ENCODE data around the gene TMEM244.
"Not testable (repeated sequence)": the region's sequence is repeated elsewhere in the genome, so short reads cannot be mapped to it uniquely, and the experiment has no call there.

TMEM244 gene

DNA sequence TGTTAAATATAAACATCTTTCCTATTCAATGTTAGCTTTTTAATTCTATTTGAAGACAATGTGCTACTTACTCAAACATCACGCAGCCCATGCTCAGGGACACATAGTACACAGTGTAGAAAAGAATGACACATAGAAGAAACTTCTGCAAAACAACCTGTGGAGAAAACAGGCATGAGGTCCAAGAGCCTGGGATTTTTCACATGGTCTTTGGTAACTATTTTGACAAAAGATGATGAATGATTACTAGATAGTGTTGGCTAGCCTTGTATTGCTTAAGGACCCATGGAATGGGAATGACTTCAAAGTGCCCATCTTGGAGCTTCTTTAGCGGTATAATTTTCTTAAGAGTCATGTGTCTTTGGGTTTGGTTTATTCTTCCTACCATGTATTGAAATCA lies 15.4 kb downstream of the TMEM244 start:
- H3K9me3 Mint-ChIP-seq = no peaks in the 10 kb centered on the region
- H3K36me3 Mint-ChIP-seq = peaks cover 1% of the 10 kb centered on the region
- H3K4me1 Mint-ChIP-seq = no peaks in the 10 kb centered on the region
- H3K27ac Mint-ChIP-seq = no peak overlapping the region
- H3K4me3 Mint-ChIP-seq = no peak overlapping the region
- peaks cover 3% of the 10 kb centered on the region for H3K27me3 Mint-ChIP-seq

DNA sequence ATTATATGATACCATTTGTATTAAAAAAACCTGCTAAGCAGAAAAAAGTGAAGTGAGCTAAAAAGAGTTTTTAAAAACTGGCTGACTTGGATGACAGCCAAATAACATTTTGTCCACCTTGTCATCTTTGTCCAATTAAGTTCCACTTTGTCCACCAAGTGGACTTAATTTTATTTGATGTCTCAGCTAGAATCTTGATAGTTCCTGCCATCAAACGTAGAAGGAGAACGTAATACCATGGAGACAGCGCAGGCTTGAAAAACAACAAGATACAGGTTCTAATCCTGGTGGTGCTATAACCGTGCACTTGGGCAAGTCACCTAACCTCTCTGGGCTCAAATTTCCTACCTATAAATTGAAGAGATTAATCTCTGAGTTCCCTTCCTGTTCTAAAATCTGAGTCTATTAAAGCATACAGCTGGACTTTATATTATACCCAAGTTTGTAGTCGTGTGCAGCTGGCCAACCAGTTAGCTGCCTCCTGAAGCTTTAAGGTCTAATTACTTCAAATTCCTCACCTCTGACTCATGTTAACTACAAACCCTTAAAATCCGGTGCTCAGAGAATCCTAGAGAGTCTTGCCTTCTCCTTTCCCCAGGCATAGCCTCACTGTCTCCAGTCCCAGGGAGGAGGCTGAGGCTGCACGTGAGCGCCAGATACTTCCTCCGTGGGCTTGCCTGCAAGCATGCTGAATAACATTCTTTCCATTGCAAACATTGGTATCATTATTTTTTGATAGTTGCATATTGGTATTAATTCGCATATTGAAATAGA lies 16.8 kb downstream of the TMEM244 start:
- H3K27me3 Mint-ChIP-seq = no peaks in the 10 kb centered on the region
- H3K4me3 Mint-ChIP-seq = no peak overlapping the region
- no peaks in the 10 kb centered on the region for H3K9me3 Mint-ChIP-seq
- H3K36me3 Mint-ChIP-seq = peaks cover 1% of the 10 kb centered on the region
- H3K4me1 Mint-ChIP-seq = no peaks in the 10 kb centered on the region
- no peak overlapping the region for H3K27ac Mint-ChIP-seq

- no peaks in the 10 kb centered on the region for H3K27me3 Mint-ChIP-seq
- no peak overlapping the region for H3K27ac Mint-ChIP-seq
- H3K4me3 Mint-ChIP-seq = no peak overlapping the region
- no peaks in the 10 kb centered on the region for H3K4me1 Mint-ChIP-seq
- H3K36me3 Mint-ChIP-seq = peaks cover 1% of the 10 kb centered on the region
- no peaks in the 10 kb centered on the region for H3K9me3 Mint-ChIP-seq
These were observed 17.5 kb downstream of the TMEM244 start for GRCh38 chr6:129843573-129843972.

- Mint-ChIP-seq H3K4me1 (no peaks in the 10 kb centered on the region), H3K36me3 (peaks cover under 1% of the 10 kb centered on the region), H3K27ac (no peak overlapping the region), H3K4me3 (no peak overlapping the region), H3K27me3 (no peaks in the 10 kb centered on the region), H3K9me3 (no peaks in the 10 kb centered on the region)
These were observed 18.2 kb downstream of the TMEM244 start for GRCh38 chr6:129842881-129843409.

DNA sequence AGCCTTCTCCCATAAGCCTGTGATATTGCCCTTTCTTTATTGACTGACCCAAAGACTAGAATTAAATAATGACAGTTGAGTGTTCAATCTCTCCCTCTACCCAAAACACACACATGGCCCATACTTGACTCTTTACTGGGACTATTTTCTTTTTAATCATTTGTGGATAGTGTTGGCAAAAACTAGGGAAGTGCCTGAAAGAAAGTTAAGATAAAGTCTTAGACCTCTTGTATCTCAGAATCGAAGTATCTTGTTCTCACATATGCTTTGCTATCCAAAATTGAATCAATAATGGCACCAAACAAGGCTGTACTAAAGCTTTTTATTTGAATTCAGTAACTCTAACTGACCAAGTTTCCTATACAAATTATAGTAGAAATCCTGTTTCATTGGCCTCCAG lies 19.0 kb downstream of the TMEM244 start:
- Mint-ChIP-seq H3K27ac (no peak overlapping the region), H3K4me1 (no peaks in the 10 kb centered on the region), H3K36me3 (no peaks in the 10 kb centered on the region), H3K4me3 (no peak overlapping the region), H3K9me3 (no peaks in the 10 kb centered on the region), H3K27me3 (no peaks in the 10 kb centered on the region)

GRCh38 chr6:129839562-129839961 lies 21.6 kb downstream of the TMEM244 start:
- H3K9me3 Mint-ChIP-seq, H3K27ac Mint-ChIP-seq, H3K27me3 Mint-ChIP-seq, H3K4me3 Mint-ChIP-seq, H3K36me3 Mint-ChIP-seq, H3K4me1 Mint-ChIP-seq: not testable (repeated sequence)

- Mint-ChIP-seq H3K4me1 (no peaks in the 10 kb centered on the region), H3K27ac (no peak overlapping the region), H3K4me3 (no peak overlapping the region), H3K36me3 (no peaks in the 10 kb centered on the region), H3K27me3 (no peaks in the 10 kb centered on the region), H3K9me3 (no peaks in the 10 kb centered on the region)
These were observed 25.4 kb downstream of the TMEM244 start for GRCh38 chr6:129835691-129836090.

DNA sequence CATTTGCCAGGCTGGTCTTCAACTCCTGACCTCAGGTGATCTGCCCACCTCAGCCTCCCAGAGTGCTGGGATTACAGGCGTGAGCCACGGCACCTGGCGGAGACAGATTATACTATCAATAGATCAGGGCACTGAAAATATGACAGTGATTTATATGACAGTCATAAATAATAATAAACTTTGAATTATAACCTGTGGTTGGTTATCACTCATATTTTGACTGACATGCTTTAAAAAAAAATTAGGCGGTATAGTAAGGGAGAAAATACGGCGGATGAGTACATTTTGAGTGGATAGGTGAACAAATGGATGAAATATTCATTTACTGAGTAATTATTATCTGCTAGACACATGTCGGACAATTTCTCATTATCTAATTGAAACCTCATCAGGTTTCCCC lies 28.8 kb downstream of the TMEM244 start:
- no peaks in the 10 kb centered on the region for H3K4me1 Mint-ChIP-seq
- H3K4me3 Mint-ChIP-seq = no peak overlapping the region
- no peaks in the 10 kb centered on the region for H3K9me3 Mint-ChIP-seq
- H3K36me3 Mint-ChIP-seq = no peaks in the 10 kb centered on the region
- H3K27me3 Mint-ChIP-seq = no peaks in the 10 kb centered on the region
- H3K27ac Mint-ChIP-seq = no peak overlapping the region

DNA sequence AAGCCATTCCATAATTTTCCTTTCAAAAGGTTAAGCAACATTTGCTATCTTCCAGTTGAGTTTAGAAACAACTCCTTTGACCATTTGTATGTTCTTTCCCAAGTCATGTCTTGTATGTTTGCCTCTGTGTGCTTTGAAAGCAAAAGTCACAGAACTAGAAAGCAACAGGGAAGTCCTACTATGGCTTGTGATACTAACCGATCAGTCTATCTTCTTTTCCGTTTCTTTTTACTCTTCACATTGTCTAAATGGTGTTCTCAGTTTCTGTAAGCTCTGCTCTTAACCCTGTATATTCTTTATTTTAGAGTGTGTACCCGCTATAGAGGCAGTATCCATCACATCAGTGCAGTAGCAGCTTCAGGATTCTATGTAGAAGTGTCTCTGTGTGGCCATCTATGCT lies 32.9 kb downstream of the TMEM244 start:
- Mint-ChIP-seq H3K4me3 (no peak overlapping the region), H3K9me3 (no peaks in the 10 kb centered on the region), H3K4me1 (no peaks in the 10 kb centered on the region), H3K36me3 (no peaks in the 10 kb centered on the region), H3K27me3 (no peaks in the 10 kb centered on the region), H3K27ac (no peak overlapping the region)

DNA sequence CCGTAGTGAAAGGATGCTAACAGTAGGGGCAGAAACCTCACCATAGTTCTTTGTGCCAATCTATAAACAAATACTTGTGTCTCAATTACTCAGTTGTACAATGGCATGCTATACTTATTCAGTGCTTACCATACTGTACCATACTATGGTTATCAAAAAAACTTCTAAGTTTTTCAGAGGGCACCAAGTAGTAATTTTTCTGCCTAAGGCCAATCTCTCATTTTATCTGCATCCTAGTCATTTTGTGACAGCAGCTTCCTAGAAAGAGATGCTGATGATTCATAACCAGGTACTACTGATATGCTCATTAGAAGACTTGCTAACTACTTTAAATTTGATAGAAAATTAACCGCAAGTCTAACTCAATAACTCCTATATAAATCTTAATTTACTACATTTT lies 42.9 kb downstream of the TMEM244 start:
- H3K4me1 Mint-ChIP-seq = no peaks in the 10 kb centered on the region
- H3K36me3 Mint-ChIP-seq = no peaks in the 10 kb centered on the region
- H3K9me3 Mint-ChIP-seq = no peaks in the 10 kb centered on the region
- H3K4me3 Mint-ChIP-seq = no peak overlapping the region
- H3K27ac Mint-ChIP-seq = no peak overlapping the region
- peaks cover 6% of the 10 kb centered on the region for H3K27me3 Mint-ChIP-seq

GRCh38 chr6:129817821-129818220 lies 43.3 kb downstream of the TMEM244 start:
- Mint-ChIP-seq H3K4me3 (no peak overlapping the region), H3K27me3 (peaks cover 6% of the 10 kb centered on the region), H3K9me3 (no peaks in the 10 kb centered on the region), H3K27ac (no peak overlapping the region), H3K4me1 (no peaks in the 10 kb centered on the region), H3K36me3 (no peaks in the 10 kb centered on the region)

DNA sequence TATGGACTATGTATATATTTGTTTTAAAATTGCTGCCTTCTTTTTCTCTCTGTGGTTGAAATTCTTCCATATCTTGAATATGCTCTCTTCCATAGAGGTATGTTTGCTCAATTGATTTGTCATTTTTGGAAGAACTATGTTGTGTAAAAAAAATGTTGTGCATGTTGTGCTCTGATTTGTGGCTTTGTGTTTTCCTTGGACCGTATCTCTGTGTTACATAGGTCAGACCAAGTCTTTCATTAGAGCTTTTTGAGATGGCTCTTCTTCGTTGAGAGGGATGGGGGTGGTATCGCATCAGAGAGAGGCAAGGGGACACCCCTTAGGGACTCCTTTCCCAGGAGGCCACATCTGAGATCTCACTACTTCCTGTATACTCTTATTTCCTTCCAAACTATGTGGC lies 43.8 kb downstream of the TMEM244 start:
- Mint-ChIP-seq H3K27ac (no peak overlapping the region), H3K27me3 (peaks cover 6% of the 10 kb centered on the region), H3K4me3 (no peak overlapping the region), H3K36me3 (no peaks in the 10 kb centered on the region), H3K4me1 (no peaks in the 10 kb centered on the region), H3K9me3 (no peaks in the 10 kb centered on the region)

DNA sequence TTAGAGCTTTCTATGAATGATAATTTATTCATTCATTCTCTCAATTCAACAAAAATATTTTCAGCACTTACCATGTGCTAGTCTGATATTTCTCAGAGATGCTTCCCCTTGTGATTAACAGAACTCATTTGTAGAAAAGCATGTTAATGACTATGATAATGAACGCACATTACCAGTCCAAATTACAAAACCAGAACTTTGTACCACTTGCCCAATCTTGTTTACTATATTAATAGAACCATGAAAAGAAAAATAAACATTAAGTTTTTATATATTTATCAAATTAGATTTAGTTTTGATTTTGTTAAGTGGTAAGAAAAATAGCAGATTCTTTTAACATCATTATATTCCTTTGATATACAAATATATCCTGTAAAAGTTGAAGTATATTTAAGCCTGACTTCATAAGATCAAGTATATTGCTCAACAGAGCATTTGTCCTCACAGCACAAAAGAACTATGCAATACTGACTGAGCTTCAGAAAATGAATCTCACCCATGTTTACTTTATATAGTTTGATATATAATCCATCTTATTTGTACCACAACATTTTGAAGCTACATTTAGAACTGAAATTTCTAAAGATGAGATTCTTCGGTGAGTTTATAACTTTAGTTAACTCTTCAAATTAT lies 48.9 kb downstream of the TMEM244 start:
- H3K4me1 Mint-ChIP-seq = no peaks in the 10 kb centered on the region
- no peak overlapping the region for H3K4me3 Mint-ChIP-seq
- H3K27ac Mint-ChIP-seq = no peak overlapping the region
- H3K27me3 Mint-ChIP-seq = peaks cover 12% of the 10 kb centered on the region
- no peaks in the 10 kb centered on the region for H3K36me3 Mint-ChIP-seq
- no peaks in the 10 kb centered on the region for H3K9me3 Mint-ChIP-seq

DNA sequence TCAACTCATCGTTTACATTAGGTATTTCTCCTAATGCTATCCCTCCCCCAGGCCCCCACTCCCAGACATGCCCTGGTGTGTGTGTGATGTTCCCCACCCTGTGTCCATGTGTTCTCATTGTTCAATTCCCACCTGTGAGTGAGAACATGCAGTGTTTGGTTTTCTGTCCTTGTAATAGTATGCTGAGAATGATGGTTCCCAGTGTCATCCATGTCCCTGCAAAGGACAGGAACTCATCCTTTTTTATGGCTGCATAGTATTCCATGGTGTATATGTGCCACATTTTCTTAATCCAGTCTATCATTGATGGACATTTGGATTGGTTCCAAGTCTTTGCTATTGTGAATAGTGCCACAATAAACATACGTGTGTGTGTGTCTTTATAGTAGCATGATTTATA lies 54.0 kb downstream of the TMEM244 start:
- H3K27me3 Mint-ChIP-seq = peaks cover 10% of the 10 kb centered on the region
- H3K27ac Mint-ChIP-seq, H3K4me3 Mint-ChIP-seq, H3K4me1 Mint-ChIP-seq, H3K9me3 Mint-ChIP-seq, H3K36me3 Mint-ChIP-seq: not testable (repeated sequence)

- H3K4me3 Mint-ChIP-seq, H3K9me3 Mint-ChIP-seq, H3K27me3 Mint-ChIP-seq, H3K27ac Mint-ChIP-seq, H3K4me1 Mint-ChIP-seq, H3K36me3 Mint-ChIP-seq: not testable (repeated sequence)
These were observed 58.2 kb downstream of the TMEM244 start for GRCh38 chr6:129802920-129803319.

GRCh38 chr6:129801909-129802308 lies 59.2 kb downstream of the TMEM244 start:
- Mint-ChIP-seq H3K9me3 (no peaks in the 10 kb centered on the region), H3K4me1 (no peaks in the 10 kb centered on the region), H3K4me3 (no peak overlapping the region), H3K36me3 (peaks cover 1% of the 10 kb centered on the region), H3K27ac (no peak overlapping the region), H3K27me3 (peaks cover 1% of the 10 kb centered on the region)
